HEK293T (cell line): Measurements from ENCODE around the gene SORT1.

ENCODE experiments used
- CTBP1 ChIP-seq: fragments of 450-650 bp; IDR thresholded peaks from 2 replicates; pipeline ENCODE4 v1.6.1; 2016; ENCODE audit warnings: borderline replicate concordance
- ELF4 ChIP-seq: fragments of 450-650 bp; IDR thresholded peaks from 2 replicates; pipeline ENCODE4 v1.6.1; 2017; ENCODE audit warnings: antibody characterized with exemption
- HDGF ChIP-seq: fragments of 450-650 bp; IDR thresholded peaks from 2 replicates; pipeline ENCODE4 v1.6.1; 2017; ENCODE audit warnings: antibody characterized with exemption, borderline replicate concordance
- PKNOX1 ChIP-seq: fragments of 450-650 bp; IDR thresholded peaks from 2 replicates; pipeline ENCODE4 v1.6.1; 2016

GRCh38 chr1:109266965-109267364 lies 130.8 kb downstream of the SORT1 start:
- no peak for TF ChIP-seq PKNOX1
- no peak for TF ChIP-seq HDGF
- TF ChIP-seq ELF4, result no peak
- no peak for TF ChIP-seq CTBP1
